ENCODE data around the gene ANO3. TPM values are rescaled to one million over a fixed set of nuclear protein-coding genes. Genes with fewer than 3 reads are reported as not detected.

The ANO3 gene
- total and polyA plus RNA-seq, 2 of the 8 experiments (the other 6 are each of a cell fraction or from before 2014, with no cell fraction given) = not detected

DNA sequence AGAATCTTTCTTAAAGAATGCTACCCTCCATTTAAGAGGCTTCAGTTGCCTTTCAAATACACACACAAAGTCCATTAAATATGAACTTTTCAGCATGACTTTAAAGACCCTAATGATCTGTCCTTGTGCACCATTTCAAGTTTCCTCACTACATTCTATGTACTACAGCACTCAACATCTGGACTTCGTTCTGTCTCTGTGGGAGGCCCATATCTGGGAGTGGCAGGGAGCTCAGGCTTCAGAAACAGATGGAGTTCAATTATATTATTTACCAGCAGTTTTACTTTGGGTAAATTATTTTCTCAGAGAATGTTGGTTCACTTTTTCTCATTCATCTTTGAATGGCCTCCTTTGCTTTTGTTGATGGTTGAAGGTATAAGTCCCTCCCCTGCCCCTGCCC is 67.4 kb downstream of the ANO3 start (continued):
- TF ChIP-seq NRF1 (IDR thresholded peaks at IDR 0.05; ENCODE audit: low read depth, low read length) (no peak), SP4 (IDR thresholded peaks at IDR 0.05; ENCODE audit: low read length) (no peak), BRCA1 (IDR thresholded peaks at IDR 0.05; ENCODE audit: low read depth, low read length) (no peak), CBX8 (IDR thresholded peaks at IDR 0.05; ENCODE audit: borderline replicate concordance, low read depth, low read length) (no peak)
- TF ChIP-seq, protein P1, sequence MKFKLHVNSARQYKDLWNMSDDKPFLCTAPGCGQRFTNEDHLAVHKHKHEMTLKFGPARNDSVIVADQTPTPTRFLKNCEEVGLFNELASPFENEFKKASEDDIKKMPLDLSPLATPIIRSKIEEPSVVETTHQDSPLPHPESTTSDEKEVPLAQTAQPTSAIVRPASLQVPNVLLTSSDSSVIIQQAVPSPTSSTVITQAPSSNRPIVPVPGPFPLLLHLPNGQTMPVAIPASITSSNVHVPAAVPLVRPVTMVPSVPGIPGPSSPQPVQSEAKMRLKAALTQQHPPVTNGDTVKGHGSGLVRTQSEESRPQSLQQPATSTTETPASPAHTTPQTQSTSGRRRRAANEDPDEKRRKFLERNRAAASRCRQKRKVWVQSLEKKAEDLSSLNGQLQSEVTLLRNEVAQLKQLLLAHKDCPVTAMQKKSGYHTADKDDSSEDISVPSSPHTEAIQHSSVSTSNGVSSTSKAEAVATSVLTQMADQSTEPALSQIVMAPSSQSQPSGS (IDR thresholded peaks at IDR 0.05; ENCODE audit: low read length) = no peak
